ENCODE results near the gene IGFL1.

DNA sequence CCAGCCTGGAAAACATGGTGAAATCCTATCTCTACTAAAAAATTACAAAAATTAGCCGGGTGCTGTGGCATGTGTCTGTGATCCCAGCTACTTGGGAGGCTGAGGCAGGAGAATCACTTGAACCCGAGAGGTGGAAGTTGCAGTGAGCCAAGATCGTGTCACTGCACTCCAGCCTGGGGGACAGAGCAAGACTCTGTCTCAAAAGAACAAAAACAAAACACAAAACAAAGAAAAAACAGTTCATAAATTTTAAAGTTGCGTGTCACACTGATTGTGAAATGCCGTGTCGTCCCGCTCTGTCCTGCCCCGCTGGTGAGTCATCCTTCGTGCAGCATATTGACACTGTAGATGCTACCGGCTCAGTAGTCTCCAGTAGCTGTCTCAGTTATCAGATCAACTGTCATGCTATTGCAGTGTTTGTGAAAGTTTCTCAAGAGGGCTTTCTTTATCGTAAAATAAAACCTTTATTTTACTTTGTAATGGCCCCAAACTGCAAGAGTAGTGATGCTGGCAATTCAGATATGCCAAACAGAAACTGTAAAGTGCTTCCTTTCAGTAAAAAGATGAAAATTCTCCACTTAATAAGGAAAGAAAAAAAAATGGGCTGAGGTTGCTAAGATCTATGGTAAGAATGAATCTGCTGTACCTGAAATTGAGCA is 36.4 kb upstream of the IGFL1 start:
- TF ChIP-seq, protein P1, sequence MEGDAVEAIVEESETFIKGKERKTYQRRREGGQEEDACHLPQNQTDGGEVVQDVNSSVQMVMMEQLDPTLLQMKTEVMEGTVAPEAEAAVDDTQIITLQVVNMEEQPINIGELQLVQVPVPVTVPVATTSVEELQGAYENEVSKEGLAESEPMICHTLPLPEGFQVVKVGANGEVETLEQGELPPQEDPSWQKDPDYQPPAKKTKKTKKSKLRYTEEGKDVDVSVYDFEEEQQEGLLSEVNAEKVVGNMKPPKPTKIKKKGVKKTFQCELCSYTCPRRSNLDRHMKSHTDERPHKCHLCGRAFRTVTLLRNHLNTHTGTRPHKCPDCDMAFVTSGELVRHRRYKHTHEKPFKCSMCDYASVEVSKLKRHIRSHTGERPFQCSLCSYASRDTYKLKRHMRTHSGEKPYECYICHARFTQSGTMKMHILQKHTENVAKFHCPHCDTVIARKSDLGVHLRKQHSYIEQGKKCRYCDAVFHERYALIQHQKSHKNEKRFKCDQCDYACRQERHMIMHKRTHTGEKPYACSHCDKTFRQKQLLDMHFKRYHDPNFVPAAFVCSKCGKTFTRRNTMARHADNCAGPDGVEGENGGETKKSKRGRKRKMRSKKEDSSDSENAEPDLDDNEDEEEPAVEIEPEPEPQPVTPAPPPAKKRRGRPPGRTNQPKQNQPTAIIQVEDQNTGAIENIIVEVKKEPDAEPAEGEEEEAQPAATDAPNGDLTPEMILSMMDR (IDR thresholded peaks at IDR 0.05): no peak
- TF ChIP-seq POLR2AphosphoS5 (IDR thresholded peaks at IDR 0.05): no peak
- no peak for TF ChIP-seq EP300 (IDR thresholded peaks at IDR 0.05)
- TF ChIP-seq POLR2A (IDR thresholded peaks at IDR 0.05): no peak

Measured in gastroesophageal sphincter (tissue), 3 donors.